ENCODE results near the gene PRSS53. TPM values are rescaled to one million over a fixed set of nuclear protein-coding genes. Genes with fewer than 3 reads are reported as not detected.

The PRSS53 gene
- total RNA-seq, 1 donor from 2014 or later, result 2.8 TPM

DNA sequence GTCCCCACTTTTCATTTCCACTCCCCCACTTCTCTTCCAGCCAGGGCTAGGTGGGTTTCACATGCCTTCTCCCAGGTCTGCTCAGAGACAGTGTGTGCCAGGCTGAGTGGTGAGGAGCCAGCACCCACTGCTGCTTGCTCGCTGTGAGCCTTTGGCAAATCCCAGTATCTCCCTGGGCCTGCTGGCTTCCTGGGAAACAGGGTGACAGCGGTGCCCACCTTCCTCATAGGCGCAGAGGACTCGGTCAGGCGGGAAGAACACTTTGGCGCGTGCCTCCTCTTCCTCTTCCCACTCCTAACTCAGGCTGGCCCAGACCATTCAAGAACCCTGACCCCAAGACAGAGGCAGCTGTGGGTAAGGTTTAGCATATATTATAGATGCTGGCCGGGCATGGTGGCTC lies 456 bp upstream of the PRSS53 start:
- DNase-seq (ENCODE audit: extremely low spot score, unreplicated experiment), result no peak
- Mint-ChIP-seq H3K9me3 (ENCODE audit: unreplicated experiment) (no peaks in the 10 kb centered on the region), H3K36me3 (ENCODE audit: unreplicated experiment) (peaks cover 6% of the 10 kb centered on the region), H3K4me1 (ENCODE audit: unreplicated experiment) (peaks cover 20% of the 10 kb centered on the region), H3K27ac (ENCODE audit: unreplicated experiment) (no peak overlapping the region), H3K27me3 (ENCODE audit: unreplicated experiment) (no peaks in the 10 kb centered on the region), H3K4me3 (ENCODE audit: unreplicated experiment) (no peak overlapping the region)
- TF ChIP-seq, protein P1, sequence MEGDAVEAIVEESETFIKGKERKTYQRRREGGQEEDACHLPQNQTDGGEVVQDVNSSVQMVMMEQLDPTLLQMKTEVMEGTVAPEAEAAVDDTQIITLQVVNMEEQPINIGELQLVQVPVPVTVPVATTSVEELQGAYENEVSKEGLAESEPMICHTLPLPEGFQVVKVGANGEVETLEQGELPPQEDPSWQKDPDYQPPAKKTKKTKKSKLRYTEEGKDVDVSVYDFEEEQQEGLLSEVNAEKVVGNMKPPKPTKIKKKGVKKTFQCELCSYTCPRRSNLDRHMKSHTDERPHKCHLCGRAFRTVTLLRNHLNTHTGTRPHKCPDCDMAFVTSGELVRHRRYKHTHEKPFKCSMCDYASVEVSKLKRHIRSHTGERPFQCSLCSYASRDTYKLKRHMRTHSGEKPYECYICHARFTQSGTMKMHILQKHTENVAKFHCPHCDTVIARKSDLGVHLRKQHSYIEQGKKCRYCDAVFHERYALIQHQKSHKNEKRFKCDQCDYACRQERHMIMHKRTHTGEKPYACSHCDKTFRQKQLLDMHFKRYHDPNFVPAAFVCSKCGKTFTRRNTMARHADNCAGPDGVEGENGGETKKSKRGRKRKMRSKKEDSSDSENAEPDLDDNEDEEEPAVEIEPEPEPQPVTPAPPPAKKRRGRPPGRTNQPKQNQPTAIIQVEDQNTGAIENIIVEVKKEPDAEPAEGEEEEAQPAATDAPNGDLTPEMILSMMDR (IDR thresholded peaks at IDR 0.05), result no peak

GRCh38 chr16:31087971-31088370 lies 772 bp downstream of the PRSS53 start:
- TF ChIP-seq, protein P1 (IDR thresholded peaks at IDR 0.05), result no peak
- H3K4me3 Mint-ChIP-seq (ENCODE audit: unreplicated experiment), result no peak overlapping the region
- H3K27me3 Mint-ChIP-seq (ENCODE audit: unreplicated experiment), result no peaks in the 10 kb centered on the region
- H3K36me3 Mint-ChIP-seq (ENCODE audit: unreplicated experiment), result peaks cover 8% of the 10 kb centered on the region
- no peaks in the 10 kb centered on the region for H3K9me3 Mint-ChIP-seq (ENCODE audit: unreplicated experiment)
- H3K4me1 Mint-ChIP-seq (ENCODE audit: unreplicated experiment), result peaks cover 10% of the 10 kb centered on the region
- no peak overlapping the region for H3K27ac Mint-ChIP-seq (ENCODE audit: unreplicated experiment)
- DNase-seq (ENCODE audit: extremely low spot score, unreplicated experiment), result no peak

DNA sequence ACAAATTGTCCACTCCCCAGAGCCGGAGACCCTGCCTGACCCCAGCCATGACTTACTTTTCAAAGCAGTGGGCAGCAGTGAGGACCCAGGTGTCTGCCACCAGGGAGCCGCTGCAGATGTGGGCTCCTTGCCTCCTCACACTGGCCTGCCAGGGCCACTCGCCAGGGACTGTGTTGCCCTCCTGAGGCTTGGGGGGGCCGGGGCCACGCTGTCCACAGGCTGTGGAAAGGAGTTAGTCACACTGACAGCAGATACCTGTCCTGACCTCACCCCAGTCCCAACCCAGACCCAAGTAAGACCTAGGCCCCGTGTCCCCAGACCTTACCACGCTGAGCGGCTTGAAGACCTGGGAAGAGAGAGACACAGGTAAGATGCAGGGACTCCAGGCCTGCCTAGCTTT lies 1.3 kb downstream of the PRSS53 start:
- H3K27ac Mint-ChIP-seq (ENCODE audit: unreplicated experiment), result no peak overlapping the region
- H3K36me3 Mint-ChIP-seq (ENCODE audit: unreplicated experiment), result peaks cover 8% of the 10 kb centered on the region
- TF ChIP-seq, protein P1 (IDR thresholded peaks at IDR 0.05), result no peak
- DNase-seq (ENCODE audit: extremely low spot score, unreplicated experiment), result no peak
- H3K4me3 Mint-ChIP-seq (ENCODE audit: unreplicated experiment), result no peak overlapping the region
- no peaks in the 10 kb centered on the region for H3K27me3 Mint-ChIP-seq (ENCODE audit: unreplicated experiment)
- peaks cover 6% of the 10 kb centered on the region for H3K4me1 Mint-ChIP-seq (ENCODE audit: unreplicated experiment)
- no peaks in the 10 kb centered on the region for H3K9me3 Mint-ChIP-seq (ENCODE audit: unreplicated experiment)

DNA sequence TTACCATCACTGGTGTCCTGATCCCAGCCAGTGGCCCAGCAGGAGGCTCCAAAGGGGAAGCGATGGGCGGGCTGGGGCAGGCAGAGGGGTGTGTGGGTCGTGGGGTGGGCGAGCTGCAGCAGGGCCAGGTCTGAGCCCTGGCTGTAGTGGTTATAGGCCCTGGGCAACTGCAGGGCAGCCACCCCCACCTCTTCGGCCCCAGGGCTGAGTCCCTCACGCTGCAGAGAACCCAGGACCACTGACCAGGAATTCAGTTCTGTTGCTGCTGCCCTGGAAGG lies 2.2 kb downstream of the PRSS53 start:
- no peaks in the 10 kb centered on the region for H3K9me3 Mint-ChIP-seq (ENCODE audit: unreplicated experiment)
- TF ChIP-seq, protein P1 (IDR thresholded peaks at IDR 0.05), result no peak
- no peak overlapping the region for H3K4me3 Mint-ChIP-seq (ENCODE audit: unreplicated experiment)
- no peak for DNase-seq (ENCODE audit: extremely low spot score, unreplicated experiment)
- peaks cover 8% of the 10 kb centered on the region for H3K36me3 Mint-ChIP-seq (ENCODE audit: unreplicated experiment)
- no peaks in the 10 kb centered on the region for H3K27me3 Mint-ChIP-seq (ENCODE audit: unreplicated experiment)
- peaks cover 4% of the 10 kb centered on the region for H3K4me1 Mint-ChIP-seq (ENCODE audit: unreplicated experiment)
- H3K27ac Mint-ChIP-seq (ENCODE audit: unreplicated experiment), result no peak overlapping the region

DNA sequence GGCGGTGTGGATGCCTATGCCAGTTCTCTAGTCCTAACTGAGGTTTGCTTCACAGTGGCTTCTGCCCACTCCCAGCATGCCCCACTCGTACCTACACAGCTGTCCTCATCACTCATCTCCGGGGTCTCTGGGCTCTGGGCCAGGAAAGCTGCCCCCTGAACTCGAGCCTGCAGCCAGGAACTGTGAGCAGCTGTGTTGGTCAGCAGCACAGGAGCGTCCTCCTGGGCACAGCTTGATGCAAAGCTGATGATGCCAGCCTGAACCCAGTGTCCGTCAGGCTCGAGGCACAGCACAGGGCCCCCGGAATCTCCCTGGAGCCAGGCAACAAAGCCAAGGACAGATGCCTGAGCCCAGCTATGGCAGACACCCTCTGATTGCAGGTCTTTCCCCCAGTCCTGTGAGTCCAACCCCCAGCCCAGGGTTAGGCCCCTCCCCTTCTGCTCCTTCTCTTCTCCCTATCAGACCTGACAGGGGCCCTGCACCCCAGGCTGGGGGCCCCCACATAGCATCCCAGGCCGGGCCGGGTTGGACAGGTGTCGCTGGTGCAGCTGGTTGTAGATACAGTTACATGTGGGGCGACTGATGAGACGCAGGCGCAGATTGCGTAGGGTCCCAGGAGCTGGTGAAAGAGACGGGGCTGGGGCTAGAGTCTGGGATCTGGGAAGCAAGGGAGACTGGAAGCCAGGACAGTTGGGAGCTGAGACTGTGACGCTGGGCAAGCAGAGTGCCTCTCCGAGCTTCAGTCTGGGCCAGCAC lies 2.7 kb downstream of the PRSS53 start:
- TF ChIP-seq, protein P1 (IDR thresholded peaks at IDR 0.05), result no peak
- Mint-ChIP-seq H3K27ac (ENCODE audit: unreplicated experiment) (no peak overlapping the region), H3K36me3 (ENCODE audit: unreplicated experiment) (peaks cover 8% of the 10 kb centered on the region), H3K4me1 (ENCODE audit: unreplicated experiment) (peaks cover 4% of the 10 kb centered on the region), H3K4me3 (ENCODE audit: unreplicated experiment) (no peak overlapping the region), H3K27me3 (ENCODE audit: unreplicated experiment) (no peaks in the 10 kb centered on the region), H3K9me3 (ENCODE audit: unreplicated experiment) (no peaks in the 10 kb centered on the region)
- no peak for DNase-seq (ENCODE audit: extremely low spot score, unreplicated experiment)
